Spinal cord (tissue), 10 donors: Measurements from ENCODE around the gene VAMP3. TPM values are rescaled to one million over a fixed set of nuclear protein-coding genes. Genes with fewer than 3 reads are reported as not detected.

Experiments
- DNase-seq, 6 donors: peaks; one replicate each; pipeline versions ENCODE4 v3.0.0 to v3.0.0-alpha.2; 2013 to 2015; ENCODE audit warnings: low spot score in 6 of 6, low read depth in 4 of 6
- H3K27ac ChIP-seq: one replicate; pipeline ENCODE4 v1.5.1; 2013; ENCODE audit warnings: low read depth, low read length, control low read depth
- H3K27me3 ChIP-seq: one replicate; pipeline ENCODE4 v1.6.1; 2013; ENCODE audit warnings: low read length; ENCODE audit not compliant: control insufficient read depth, insufficient read depth
- H3K36me3 ChIP-seq: one replicate; pipeline ENCODE4 v1.6.1; 2013; ENCODE audit warnings: low read length; ENCODE audit not compliant: control insufficient read depth, insufficient read depth
- H3K4me1 ChIP-seq: one replicate; pipeline ENCODE4 v1.6.1; 2013; ENCODE audit warnings: low read length; ENCODE audit not compliant: control insufficient read depth, insufficient read depth
- H3K4me3 ChIP-seq: one replicate; pipeline ENCODE4 v1.5.1; 2013; ENCODE audit warnings: low read depth, low read length, control low read depth
- H3K9me3 ChIP-seq: one replicate; pipeline ENCODE4 v1.6.1; 2013; ENCODE audit warnings: low read length; ENCODE audit not compliant: control insufficient read depth, insufficient read depth
- WGBS: methylation state at CpG from one replicate; pipeline ENCODE4 v1.1.5; 2013; ENCODE audit warnings: missing lambda C conversion rate; ENCODE audit not compliant: insufficient coverage; 5-methylcytosine and 5-hydroxymethylcytosine counted together
- long read RNA-seq, 4 donors: transcript quantifications; one replicate each; lab custom pipeline, GENCODE V29; 2026
- polyA plus RNA-seq, 2 donors: library from polyadenylated mRNA; unstranded; fragments of 120-200 nt; gene quantifications; one replicate each; pipeline ENCODE4 v1.2.1, GENCODE V29; 2013; ENCODE audit not compliant: insufficient read length in 2 of 2
- total RNA-seq, 2 donors: library from RNA; depleted of rRNA in 1 of 2; stranded (reverse); fragments of 120-200 nt in 1 of 2; fragments of >200 nt in 1 of 2; gene quantifications; one replicate each; pipeline versions ENCODE4 v1.2.3 to v1.2.4, GENCODE V29; 2013 to 2014
- donor health status: healthy.

Gene VAMP3
- total RNA-seq = 10 to 100 TPM; 64.6 to 88.0 TPM
- polyA plus RNA-seq = 10 to 100 TPM; 60.3 to 65.6 TPM
- long read RNA-seq, donor 1, transcript VAMP3-201 (5 exons, 2,205 nt) = major isoform, 14 of 15 reads
- long read RNA-seq, donor 1, partial matches to known transcripts = 0 of 15 reads
- long read RNA-seq, donor 1, other reads (novel, unspliced or antisense) = 0 of 15 reads
- long read RNA-seq, donor 2, transcript VAMP3-201 (5 exons, 2,205 nt) = major isoform, 13 of 14 reads
- long read RNA-seq, donor 2, partial matches to known transcripts = 0 of 14 reads
- long read RNA-seq, donor 2, other reads (novel, unspliced or antisense) = 0 of 14 reads
- long read RNA-seq, donor 3, transcript VAMP3-201 (5 exons, 2,205 nt) = major isoform, 16 of 18 reads
- long read RNA-seq, donor 3, partial matches to known transcripts = 0 of 18 reads
- long read RNA-seq, donor 3, other reads (novel, unspliced or antisense) = 0 of 18 reads
- long read RNA-seq, donor 4, transcript VAMP3-201 (5 exons, 2,205 nt) = major isoform, 34 of 41 reads
- long read RNA-seq, donor 4, partial matches to known transcripts = 6 of 41 reads
- long read RNA-seq, donor 4, other reads (novel, unspliced or antisense) = 0 of 41 reads

- Histone ChIP-seq H3K9me3 (no peaks in the 10 kb centered on the region), H3K27ac (peak within 1 kb of the TSS; percentile 69), H3K4me3 (peak within 1 kb of the TSS; percentile 86), H3K36me3 (peaks cover 4% of the 10 kb centered on the region), H3K4me1 (peaks cover 10% of the 10 kb centered on the region), H3K27me3 (no peaks in the 10 kb centered on the region)
- DNase-seq = peak in 3 of 6 donors; percentile 76 to 93 (median 93)
- under 1% methylated on average over 95 of the region's 97 CpGs for WGBS
Measured at GRCh38 chr1:7770997-7771822, at the start of gene VAMP3. Gene VAMP3, plus strand, starts transcription at chr1:7771296. Its CDS starts 88 bp downstream, at chr1:7771384.

- H3K27ac ChIP-seq = no peak overlapping the region
- no peaks in the 10 kb centered on the region for H3K36me3 ChIP-seq
- no peaks in the 10 kb centered on the region for H3K27me3 ChIP-seq
- peak in 1 of 6 donors; percentile 59 for DNase-seq
- H3K9me3 ChIP-seq = no peaks in the 10 kb centered on the region
- H3K4me1 ChIP-seq = peaks cover 12% of the 10 kb centered on the region
- no peak overlapping the region for H3K4me3 ChIP-seq
- WGBS = 83% methylated on average over 1 of the region's 5 CpGs
Measured at GRCh38 chr1:7721940-7722669, 49.0 kb upstream of the VAMP3 start.

GRCh38 chr1:7722670-7723012, 48.5 kb upstream of the VAMP3 start:
- DNase-seq = no peak
- peaks cover 17% of the 10 kb centered on the region for H3K4me1 ChIP-seq
- no peaks in the 10 kb centered on the region for H3K9me3 ChIP-seq
- no CpG with 5 or more reads among the region's 2 CpGs for WGBS
- no peaks in the 10 kb centered on the region for H3K36me3 ChIP-seq
- H3K27ac ChIP-seq = no peak overlapping the region
- no peak overlapping the region for H3K4me3 ChIP-seq
- no peaks in the 10 kb centered on the region for H3K27me3 ChIP-seq

GRCh38 chr1:7726623-7727022, 44.5 kb upstream of the VAMP3 start:
- DNase-seq = no peak
- H3K36me3 ChIP-seq = no peaks in the 10 kb centered on the region
- H3K4me3 ChIP-seq = no peak overlapping the region
- WGBS = 78% methylated on average over 6 of the region's 7 CpGs
- no peak overlapping the region for H3K27ac ChIP-seq
- H3K27me3 ChIP-seq = no peaks in the 10 kb centered on the region
- no peaks in the 10 kb centered on the region for H3K9me3 ChIP-seq
- peaks cover 24% of the 10 kb centered on the region for H3K4me1 ChIP-seq

GRCh38 chr1:7727809-7728471, 43.2 kb upstream of the VAMP3 start:
- 34% methylated on average over 11 of the region's 14 CpGs for WGBS
- peak overlapping the region; percentile 1 for H3K4me3 ChIP-seq
- H3K9me3 ChIP-seq = no peaks in the 10 kb centered on the region
- no peaks in the 10 kb centered on the region for H3K27me3 ChIP-seq
- peaks cover 7% of the 10 kb centered on the region for H3K36me3 ChIP-seq
- H3K27ac ChIP-seq = peak overlapping the region; percentile 43
- peak in 4 of 6 donors; percentile 35 to 95 (median 44) for DNase-seq
- H3K4me1 ChIP-seq = peaks cover 24% of the 10 kb centered on the region

- Histone ChIP-seq H3K4me1 (peaks cover 24% of the 10 kb centered on the region), H3K27ac (no peak overlapping the region), H3K36me3 (peaks cover 15% of the 10 kb centered on the region), H3K4me3 (no peak overlapping the region), H3K9me3 (no peaks in the 10 kb centered on the region), H3K27me3 (no peaks in the 10 kb centered on the region)
- 93% methylated on average over 3 of the region's 5 CpGs for WGBS
- DNase-seq = peak in 2 of 6 donors; percentile 21 to 33
Measured at GRCh38 chr1:7729761-7730160, 41.3 kb upstream of the VAMP3 start.

- no peak overlapping the region for H3K27ac ChIP-seq
- H3K4me1 ChIP-seq = peaks cover 10% of the 10 kb centered on the region
- no peaks in the 10 kb centered on the region for H3K27me3 ChIP-seq
- H3K9me3 ChIP-seq = no peaks in the 10 kb centered on the region
- no peak for DNase-seq
- peaks cover 36% of the 10 kb centered on the region for H3K36me3 ChIP-seq
- H3K4me3 ChIP-seq = no peak overlapping the region
- WGBS = 90% methylated on average over 14 of the region's 19 CpGs
Measured at GRCh38 chr1:7732331-7732730, 38.8 kb upstream of the VAMP3 start.

GRCh38 chr1:7733276-7733675, 37.8 kb upstream of the VAMP3 start:
- no CpG with 5 or more reads among the region's 2 CpGs for WGBS
- H3K4me1 ChIP-seq = peaks cover under 1% of the 10 kb centered on the region
- DNase-seq = no peak
- H3K27ac ChIP-seq = no peak overlapping the region
- no peak overlapping the region for H3K4me3 ChIP-seq
- H3K36me3 ChIP-seq = peaks cover 45% of the 10 kb centered on the region
- no peaks in the 10 kb centered on the region for H3K9me3 ChIP-seq
- H3K27me3 ChIP-seq = no peaks in the 10 kb centered on the region

GRCh38 chr1:7738044-7738443, 33.1 kb upstream of the VAMP3 start:
- Histone ChIP-seq H3K36me3 (peaks cover 50% of the 10 kb centered on the region), H3K27me3 (no peaks in the 10 kb centered on the region), H3K9me3 (no peaks in the 10 kb centered on the region), H3K4me3 (no peak overlapping the region), H3K4me1 (no peaks in the 10 kb centered on the region), H3K27ac (no peak overlapping the region)
- 92% methylated on average over 4 of the region's 6 CpGs for WGBS
- no peak for DNase-seq
